Testis (tissue), 2 donors: ENCODE data around the gene TAS2R10.

ENCODE experiments used
- CTCF ChIP-seq, 3 experiments: fragments of 450-650 bp in 2 of 3; fragments of 200-600 bp in 1 of 3; sonication (generic) in 1 of 3; IDR thresholded peaks; one replicate each; pipeline ENCODE4 v1.5.1; 2016 to 2019; ENCODE audit warnings: antibody characterized with exemption in 3 of 3, mild to moderate bottlenecking in 2 of 3, moderate library complexity in 1 of 3
- POLR2A ChIP-seq: fragments of 450-650 bp; IDR thresholded peaks from one replicate; pipeline ENCODE4 v1.6.1; 2017; ENCODE audit warnings: antibody characterized with exemption, mild to moderate bottlenecking, moderate library complexity

GRCh38 chr12:10807186-10807585, 19.0 kb downstream of the TAS2R10 start, which contains the start of gene TAS2R8:
- no peak for TF ChIP-seq POLR2A
- TF ChIP-seq CTCF (IDR thresholded peaks at IDR 0.05): no peak
